Ishikawa (cell line): Measurements from ENCODE around the gene RFPL1.

ENCODE experiments used
- CEBPB ChIP-seq: IDR thresholded peaks from 2 replicates; pipeline ENCODE4 v1.6.1; 2012
- EGR1 ChIP-seq: IDR thresholded peaks from 2 replicates; pipeline ENCODE4 v1.6.1; 2012
- EP300 ChIP-seq: IDR thresholded peaks from 2 replicates; pipeline ENCODE4 v1.6.1; 2012; ENCODE audit warnings: borderline replicate concordance
- FOXM1 ChIP-seq: IDR thresholded peaks from 2 replicates; pipeline ENCODE4 v1.6.1; 2012; ENCODE audit warnings: low read depth, borderline replicate concordance
- RAD21 ChIP-seq: IDR thresholded peaks from 2 replicates; pipeline ENCODE4 v1.6.1; 2012; ENCODE audit warnings: low read depth
- REST ChIP-seq: IDR thresholded peaks from 2 replicates; pipeline ENCODE4 v1.6.1; 2012; ENCODE audit warnings: low read depth, mild to moderate bottlenecking
- TAF1 ChIP-seq: IDR thresholded peaks from 2 replicates; pipeline ENCODE4 v1.6.1; 2012; ENCODE audit warnings: low read depth, mild to moderate bottlenecking
- USF1 ChIP-seq: IDR thresholded peaks from 2 replicates; pipeline ENCODE4 v1.6.1; 2012
- YY1 ChIP-seq: IDR thresholded peaks from 2 replicates; pipeline ENCODE4 v1.6.1; 2012; ENCODE audit warnings: low read depth
- TF ChIP-seq, protein P1 (sequence below): IDR thresholded peaks from 2 replicates; pipeline ENCODE4 v1.6.1; 2012

DNA sequence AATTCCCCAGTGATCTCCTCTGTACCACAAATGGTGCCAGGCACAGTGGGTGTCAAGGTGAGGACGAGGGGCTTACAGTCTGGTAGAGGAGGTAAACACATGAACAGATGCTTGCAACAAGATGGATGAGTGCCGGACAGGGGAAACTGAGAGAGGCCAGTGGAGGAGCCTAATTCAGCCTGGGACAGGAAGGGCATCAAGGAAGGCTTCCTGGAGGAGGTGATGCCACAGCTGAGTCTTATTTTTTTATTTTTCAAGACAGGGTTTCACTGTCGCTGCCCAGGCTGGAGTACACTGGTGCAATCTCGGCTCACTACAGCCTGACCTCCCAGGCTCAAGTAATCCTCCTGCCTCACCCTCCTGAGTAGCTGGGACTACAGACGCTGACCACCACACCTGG, 22.9 kb downstream of the RFPL1 start:
- TF ChIP-seq YY1 (no peak), TAF1 (no peak), EGR1 (no peak), CEBPB (no peak), REST (no peak), EP300 (no peak), USF1 (no peak), FOXM1 (no peak), RAD21 (no peak)
- TF ChIP-seq, protein P1, sequence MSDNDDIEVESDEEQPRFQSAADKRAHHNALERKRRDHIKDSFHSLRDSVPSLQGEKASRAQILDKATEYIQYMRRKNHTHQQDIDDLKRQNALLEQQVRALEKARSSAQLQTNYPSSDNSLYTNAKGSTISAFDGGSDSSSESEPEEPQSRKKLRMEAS: no peak
